IMR-90 (cell line): ENCODE results near the gene KRT79.

Source experiments
- BHLHE40 ChIP-seq: fragments of 150-350 bp; IDR thresholded peaks from 2 replicates; pipeline ENCODE4 v1.6.1; 2016; ENCODE audit warnings: mild to moderate bottlenecking, low read depth, low read length
- CEBPB ChIP-seq: IDR thresholded peaks from 2 replicates; pipeline ENCODE4 v1.6.1; 2012; ENCODE audit warnings: low read depth, low read length, improper control_type of control experiment
- CHD1 ChIP-seq: IDR thresholded peaks from 2 replicates; pipeline ENCODE4 v1.6.1; 2012; ENCODE audit warnings: low read depth, low read length, improper control_type of control experiment
- ELK1 ChIP-seq: fragments of 150-350 bp; IDR thresholded peaks from 2 replicates; pipeline ENCODE4 v1.6.1; 2016; ENCODE audit warnings: low read depth, mild to moderate bottlenecking, low read length, moderate library complexity, borderline replicate concordance
- FOS ChIP-seq: fragments of 150-350 bp; IDR thresholded peaks from 2 replicates; pipeline ENCODE4 v1.6.1; 2016; ENCODE audit warnings: low read depth, low read length
- MAFK ChIP-seq: IDR thresholded peaks from 2 replicates; pipeline ENCODE4 v1.6.1; 2012; ENCODE audit warnings: low read depth, low read length, improper control_type of control experiment
- NFE2L2 ChIP-seq: fragments of 150-350 bp; IDR thresholded peaks from 2 replicates; pipeline ENCODE4 v1.6.1; 2016; ENCODE audit warnings: low read depth, mild to moderate bottlenecking, low read length
- POLR2A ChIP-seq: IDR thresholded peaks from 2 replicates; pipeline ENCODE4 v1.6.1; 2012; ENCODE audit warnings: mild to moderate bottlenecking, low read depth, low read length
- RAD21 ChIP-seq: IDR thresholded peaks from 2 replicates; pipeline ENCODE4 v1.6.1; 2012; ENCODE audit warnings: low read length, improper control_type of control experiment
- RCOR1 ChIP-seq: IDR thresholded peaks from 2 replicates; pipeline ENCODE4 v1.6.1; 2012; ENCODE audit warnings: mild to moderate bottlenecking, low read length, improper control_type of control experiment; ENCODE audit not compliant: insufficient replicate concordance
- RFX5 ChIP-seq: IDR thresholded peaks from 2 replicates; pipeline ENCODE4 v1.8.0; 2012; ENCODE audit warnings: low read depth, mild to moderate bottlenecking, low read length, moderate library complexity
- TF ChIP-seq, protein P1 (sequence below): conservative IDR thresholded peaks from 2 replicates; pipeline ENCODE4 v1.5.1; 2012; ENCODE audit warnings: mild to moderate bottlenecking, low read depth, low read length, improper control_type of control experiment
- TF ChIP-seq, protein P2 (sequence below): fragments of 150-350 bp; IDR thresholded peaks from 2 replicates; pipeline ENCODE4 v1.6.1; 2017; ENCODE audit warnings: mild to moderate bottlenecking, antibody characterized with exemption, low read length, low read depth

DNA sequence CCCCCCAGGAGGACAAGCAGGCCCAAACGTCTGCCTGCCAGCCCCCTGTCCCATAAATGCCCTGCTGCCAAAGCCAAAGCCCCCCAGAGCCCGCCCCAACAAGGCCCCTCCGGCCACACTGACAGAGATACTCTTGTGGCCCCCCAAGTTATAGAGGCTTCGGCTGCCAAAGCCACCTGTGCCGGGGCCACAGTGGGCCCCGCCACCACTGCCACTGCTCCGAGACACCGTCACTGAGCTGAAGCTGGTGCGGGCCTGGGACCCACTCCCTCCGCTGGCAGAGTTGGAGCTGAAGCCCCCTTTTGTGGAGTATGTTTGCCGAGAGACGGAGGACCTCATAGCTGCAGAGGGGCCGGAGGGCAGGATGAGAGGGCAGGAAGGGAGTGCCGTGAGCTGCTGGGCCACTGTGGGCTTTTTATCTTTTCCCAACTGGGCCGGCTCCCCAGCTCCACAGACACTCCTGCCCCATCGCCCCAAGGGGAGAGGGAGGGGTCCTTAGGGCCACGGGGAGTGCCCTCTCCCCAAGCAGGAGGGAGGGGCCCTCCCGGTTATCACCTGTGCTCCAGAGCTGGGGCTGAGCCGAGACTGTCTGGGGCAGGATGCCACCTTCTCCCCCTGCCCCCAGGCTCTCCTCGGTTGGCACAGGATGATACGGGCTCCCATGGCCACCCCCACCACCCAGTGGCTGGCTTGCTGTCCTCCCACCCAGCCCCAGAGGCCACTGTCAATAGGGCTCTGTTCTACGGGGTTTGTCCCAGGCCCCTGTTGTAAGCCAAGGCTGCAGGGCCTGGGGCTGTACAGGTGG is at the start of gene KRT79:
- TF ChIP-seq, protein P1, sequence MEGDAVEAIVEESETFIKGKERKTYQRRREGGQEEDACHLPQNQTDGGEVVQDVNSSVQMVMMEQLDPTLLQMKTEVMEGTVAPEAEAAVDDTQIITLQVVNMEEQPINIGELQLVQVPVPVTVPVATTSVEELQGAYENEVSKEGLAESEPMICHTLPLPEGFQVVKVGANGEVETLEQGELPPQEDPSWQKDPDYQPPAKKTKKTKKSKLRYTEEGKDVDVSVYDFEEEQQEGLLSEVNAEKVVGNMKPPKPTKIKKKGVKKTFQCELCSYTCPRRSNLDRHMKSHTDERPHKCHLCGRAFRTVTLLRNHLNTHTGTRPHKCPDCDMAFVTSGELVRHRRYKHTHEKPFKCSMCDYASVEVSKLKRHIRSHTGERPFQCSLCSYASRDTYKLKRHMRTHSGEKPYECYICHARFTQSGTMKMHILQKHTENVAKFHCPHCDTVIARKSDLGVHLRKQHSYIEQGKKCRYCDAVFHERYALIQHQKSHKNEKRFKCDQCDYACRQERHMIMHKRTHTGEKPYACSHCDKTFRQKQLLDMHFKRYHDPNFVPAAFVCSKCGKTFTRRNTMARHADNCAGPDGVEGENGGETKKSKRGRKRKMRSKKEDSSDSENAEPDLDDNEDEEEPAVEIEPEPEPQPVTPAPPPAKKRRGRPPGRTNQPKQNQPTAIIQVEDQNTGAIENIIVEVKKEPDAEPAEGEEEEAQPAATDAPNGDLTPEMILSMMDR: no peak
- TF ChIP-seq RFX5 (no peak), POLR2A (no peak), FOS (no peak), MAFK (no peak), RAD21 (no peak), NFE2L2 (no peak), CHD1 (no peak), CEBPB (no peak), ELK1 (no peak), BHLHE40 (no peak), RCOR1 (no peak)
- TF ChIP-seq, protein P2, sequence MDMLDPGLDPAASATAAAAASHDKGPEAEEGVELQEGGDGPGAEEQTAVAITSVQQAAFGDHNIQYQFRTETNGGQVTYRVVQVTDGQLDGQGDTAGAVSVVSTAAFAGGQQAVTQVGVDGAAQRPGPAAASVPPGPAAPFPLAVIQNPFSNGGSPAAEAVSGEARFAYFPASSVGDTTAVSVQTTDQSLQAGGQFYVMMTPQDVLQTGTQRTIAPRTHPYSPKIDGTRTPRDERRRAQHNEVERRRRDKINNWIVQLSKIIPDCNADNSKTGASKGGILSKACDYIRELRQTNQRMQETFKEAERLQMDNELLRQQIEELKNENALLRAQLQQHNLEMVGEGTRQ: no peak
